HG03558 (cell line): Measurements from ENCODE around the gene FGFBP3.
"Not testable (repeated sequence)": the region's sequence is repeated elsewhere in the genome, so short reads cannot be mapped to it uniquely, and the experiment has no call there.

ENCODE experiments used
- ATAC-seq: cut with Tn5 transposase; IDR thresholded peaks from one replicate; pipeline ENCODE4 v1.9.1; 2021; ENCODE audit warnings: moderate number of reproducible peaks; ENCODE audit not compliant: unreplicated experiment; ENCODE audit errors: extremely low read depth

FGFBP3 gene

GRCh38 chr10:91907033-91907594 lies 2.2 kb downstream of the FGFBP3 start:
- no peak for ATAC-seq

DNA sequence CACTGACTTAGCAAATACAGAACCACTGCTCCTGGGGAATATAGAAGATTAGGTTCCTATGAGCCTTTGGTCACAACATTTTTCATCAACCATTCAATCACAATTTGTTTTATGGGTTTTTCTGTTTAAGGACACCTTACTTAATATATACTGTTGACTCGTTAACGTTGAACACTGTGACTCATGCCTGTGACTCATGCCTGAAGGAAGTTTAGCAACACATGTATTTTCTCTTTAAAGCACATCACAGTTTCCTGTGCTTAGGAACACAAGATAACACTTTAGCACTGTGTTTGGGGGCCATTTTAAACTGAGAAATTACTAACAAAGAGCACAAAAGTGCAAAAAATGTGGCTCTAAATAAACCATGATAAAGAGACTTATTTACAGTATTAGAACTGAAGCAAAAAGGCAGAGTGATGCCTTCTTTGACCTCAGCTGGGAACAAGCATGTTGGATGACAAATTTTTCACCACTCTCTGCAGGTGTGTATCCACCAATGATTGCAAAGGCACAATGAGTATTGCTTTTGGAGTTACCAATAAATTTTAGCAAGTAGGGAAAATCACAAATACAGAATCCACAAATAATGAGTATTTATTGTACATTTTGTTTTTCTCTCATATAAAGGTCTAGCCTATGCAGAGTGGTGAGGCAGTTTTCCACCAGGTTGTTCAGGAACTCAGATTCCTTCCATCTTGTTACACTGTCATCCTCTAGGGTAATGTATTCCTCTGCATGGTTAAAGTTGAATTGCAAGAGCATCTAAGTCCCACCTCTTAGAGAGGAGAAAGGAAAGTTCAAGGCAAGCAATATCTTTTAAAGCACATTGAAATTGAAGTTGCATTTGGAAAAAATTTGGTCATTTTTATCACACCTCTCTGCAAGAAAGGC lies 7.3 kb downstream of the FGFBP3 start:
- no peak for ATAC-seq

DNA sequence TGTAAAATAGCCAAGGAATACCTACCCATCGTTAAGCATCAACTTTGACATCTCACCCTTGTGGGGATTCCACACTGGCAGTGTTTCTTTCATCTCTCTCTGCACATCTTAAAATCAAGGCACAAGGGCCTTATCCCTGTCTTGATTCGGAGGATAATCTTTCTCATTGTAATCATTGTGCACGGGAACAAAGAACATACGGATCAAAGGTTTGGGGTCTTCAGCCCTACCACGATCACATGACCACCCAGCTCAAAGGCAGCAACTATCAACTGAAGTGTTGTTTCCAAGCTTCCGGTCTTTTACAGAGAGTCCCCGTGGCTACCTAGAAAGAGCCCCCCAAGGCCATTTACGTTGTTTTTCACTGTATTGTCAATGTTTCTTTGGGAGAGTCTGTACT lies 11.9 kb downstream of the FGFBP3 start:
- no peak for ATAC-seq

DNA sequence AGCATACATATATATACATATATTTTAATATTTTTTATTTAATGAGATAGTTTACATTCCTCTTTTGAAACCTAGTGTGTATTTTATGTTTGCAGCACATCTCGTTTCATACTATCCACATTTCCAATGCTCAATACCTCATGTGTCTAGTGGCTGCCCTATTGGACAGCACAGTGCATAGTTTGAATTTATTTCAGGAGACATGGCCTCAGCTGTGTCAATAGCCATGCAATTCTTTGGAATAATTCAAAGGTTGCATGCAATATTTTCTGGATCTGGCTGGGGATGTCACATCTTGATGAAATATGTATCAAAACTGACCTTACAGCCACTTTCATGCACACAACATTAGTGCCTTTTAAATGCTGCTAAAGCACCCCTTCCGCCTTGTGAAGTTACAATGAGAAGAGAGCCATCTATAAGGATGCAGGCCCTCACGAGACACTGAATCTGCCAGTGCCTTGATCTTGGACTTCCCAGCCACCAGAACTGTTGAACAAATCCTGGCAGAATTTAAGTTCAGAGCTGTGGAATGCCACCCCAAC lies 13.0 kb downstream of the FGFBP3 start:
- no peak for ATAC-seq

GRCh38 chr10:91894261-91894685 lies 15.0 kb downstream of the FGFBP3 start:
- not testable (repeated sequence) for ATAC-seq

DNA sequence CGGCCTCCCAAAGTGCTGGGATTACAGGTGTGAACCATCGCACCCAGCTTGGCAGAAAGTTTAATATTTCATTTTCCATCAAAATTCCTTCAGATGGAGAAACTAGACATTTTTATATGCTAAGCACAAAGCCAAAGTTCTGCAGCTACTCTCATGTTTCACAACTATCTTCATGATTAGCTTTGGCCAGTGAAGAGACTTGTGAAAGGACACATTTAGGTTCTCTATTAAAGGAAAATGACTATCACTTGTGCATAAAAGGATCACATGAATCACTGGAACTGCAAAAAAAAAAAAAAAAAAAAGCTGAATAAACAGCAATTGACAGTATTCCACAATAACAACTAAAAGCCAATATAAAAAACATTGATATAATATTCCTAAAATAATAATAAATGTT lies 16.2 kb downstream of the FGFBP3 start:
- ATAC-seq, result no peak

DNA sequence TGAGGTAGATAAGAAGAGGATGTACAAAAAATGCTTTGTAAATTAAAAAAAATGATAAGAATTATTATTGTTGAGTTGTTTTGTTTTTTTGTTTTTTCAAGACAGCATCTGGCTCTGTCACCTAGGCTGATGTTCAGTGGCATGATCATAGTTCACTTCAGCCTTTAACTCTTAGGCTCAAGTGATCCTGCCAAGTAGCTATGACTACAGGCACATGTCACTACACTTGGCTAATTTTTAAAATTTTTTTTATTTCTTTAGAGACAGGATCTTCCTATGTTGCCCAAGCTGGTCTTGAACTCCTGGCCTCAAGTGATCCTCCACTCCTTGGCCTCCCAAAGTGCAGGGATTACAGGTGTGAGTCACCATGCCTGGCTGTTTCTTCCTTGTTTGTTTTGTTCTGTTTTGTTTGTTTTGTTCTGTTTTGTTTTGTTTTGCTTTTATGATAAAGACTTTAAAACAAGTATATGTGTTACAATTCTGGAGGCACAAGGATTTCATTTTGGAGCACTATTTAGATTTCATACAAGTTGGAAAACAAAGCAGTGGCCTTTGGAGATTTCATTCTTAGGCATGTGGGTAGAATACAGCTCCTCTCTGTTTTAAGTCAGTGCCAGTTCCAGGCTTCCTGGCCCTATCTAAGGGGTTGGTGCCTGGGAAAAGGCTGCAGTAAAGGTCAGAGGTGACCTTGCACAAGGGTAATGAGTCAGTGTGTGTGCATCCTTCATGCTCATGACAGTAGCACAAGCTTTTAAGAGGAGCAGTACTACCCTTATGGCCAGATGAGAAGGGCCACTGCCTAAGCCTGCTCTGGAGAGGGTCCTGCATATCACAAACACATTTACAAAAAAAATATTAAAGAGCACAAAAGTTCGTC lies 17.9 kb downstream of the FGFBP3 start:
- ATAC-seq, result no peak

DNA sequence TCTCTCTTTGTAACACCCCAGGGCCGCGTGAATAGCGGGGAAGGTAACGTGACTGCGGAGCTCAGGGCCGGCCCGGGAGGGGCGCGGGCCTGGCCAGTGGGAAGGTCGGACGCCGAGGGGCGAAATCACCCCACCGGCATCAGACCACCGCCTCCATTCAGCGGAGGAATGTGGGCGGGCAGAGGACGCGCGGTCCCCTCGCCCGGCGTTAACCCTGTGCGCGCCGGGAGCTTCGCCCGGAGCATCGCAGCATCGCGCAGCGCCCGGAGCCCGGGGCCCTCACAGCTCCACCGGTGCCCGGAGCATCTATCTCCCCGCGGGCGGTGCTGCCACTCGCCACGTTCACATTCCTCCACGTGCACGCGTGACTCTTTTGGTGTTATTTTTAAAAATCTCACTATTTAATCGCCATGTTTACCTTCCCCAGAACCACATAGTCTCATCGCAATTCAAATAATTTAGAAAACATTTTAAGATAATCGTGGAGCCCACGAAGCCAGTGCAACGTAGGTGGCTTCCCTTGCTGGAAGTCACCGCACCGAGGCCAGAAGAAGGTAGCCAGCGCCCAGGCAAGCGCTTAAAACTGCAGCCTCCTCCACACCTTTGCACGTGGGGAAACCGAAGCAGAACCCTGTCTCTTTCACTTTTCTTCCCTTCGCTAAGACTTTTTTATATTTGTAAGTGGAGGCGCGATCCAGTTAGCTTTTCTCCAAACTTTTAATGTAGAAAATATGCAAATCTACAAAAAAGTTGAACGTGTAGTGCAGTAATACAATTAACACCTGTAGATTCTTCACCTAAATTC lies 21.8 kb downstream of the FGFBP3 start:
- no peak for ATAC-seq

GRCh38 chr10:91886954-91887271 lies 22.4 kb downstream of the FGFBP3 start:
- no peak for ATAC-seq

GRCh38 chr10:91885362-91886079 lies 23.8 kb downstream of the FGFBP3 start:
- ATAC-seq, result no peak

- no peak for ATAC-seq
Observed at GRCh38 chr10:91884536-91884935, 24.8 kb downstream of the FGFBP3 start.

DNA sequence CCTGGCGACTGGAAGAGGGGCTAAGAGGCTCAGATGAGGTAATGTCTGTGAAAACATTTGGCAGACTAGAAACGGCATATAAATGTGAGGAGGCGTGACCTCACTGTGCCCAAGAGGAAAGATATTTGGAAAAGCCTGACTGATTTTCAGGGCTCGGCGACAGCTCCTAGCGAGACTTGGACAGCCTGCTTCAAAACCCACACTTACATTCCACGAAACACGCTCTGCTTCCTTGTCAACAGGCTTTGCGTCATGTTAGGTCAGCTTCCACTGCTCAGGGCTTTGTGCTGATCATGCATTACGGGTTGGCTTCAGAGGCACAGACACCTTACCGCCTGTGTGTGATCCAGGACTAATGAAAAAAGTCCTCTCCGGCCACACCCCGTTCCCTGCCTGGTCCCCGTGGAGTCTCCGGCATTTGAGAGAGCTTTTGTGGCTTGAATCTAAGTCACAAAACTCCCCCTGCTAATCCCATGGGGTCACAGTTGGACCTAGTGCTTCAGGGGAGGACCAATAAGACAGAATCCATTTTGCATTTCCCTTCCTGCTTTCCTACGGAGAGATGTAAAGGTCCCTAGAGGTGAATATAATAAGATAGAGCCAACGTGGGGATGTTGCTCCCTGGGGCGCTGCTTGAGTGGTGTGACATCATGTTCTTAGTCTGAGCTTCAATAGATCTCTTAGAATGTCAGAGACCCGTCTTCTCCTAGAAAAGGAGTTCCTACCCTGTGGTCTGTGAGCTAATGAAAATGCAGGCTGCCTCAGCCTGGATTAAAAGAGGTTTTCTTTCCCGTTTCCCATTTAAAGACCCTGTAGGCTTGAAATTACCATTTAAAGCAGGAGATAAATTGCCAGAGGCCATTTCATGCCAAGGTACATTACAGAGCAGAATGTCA lies 25.5 kb downstream of the FGFBP3 start:
- ATAC-seq, result no peak

- ATAC-seq, result no peak
Observed at GRCh38 chr10:91880310-91880709, 29.0 kb downstream of the FGFBP3 start.

DNA sequence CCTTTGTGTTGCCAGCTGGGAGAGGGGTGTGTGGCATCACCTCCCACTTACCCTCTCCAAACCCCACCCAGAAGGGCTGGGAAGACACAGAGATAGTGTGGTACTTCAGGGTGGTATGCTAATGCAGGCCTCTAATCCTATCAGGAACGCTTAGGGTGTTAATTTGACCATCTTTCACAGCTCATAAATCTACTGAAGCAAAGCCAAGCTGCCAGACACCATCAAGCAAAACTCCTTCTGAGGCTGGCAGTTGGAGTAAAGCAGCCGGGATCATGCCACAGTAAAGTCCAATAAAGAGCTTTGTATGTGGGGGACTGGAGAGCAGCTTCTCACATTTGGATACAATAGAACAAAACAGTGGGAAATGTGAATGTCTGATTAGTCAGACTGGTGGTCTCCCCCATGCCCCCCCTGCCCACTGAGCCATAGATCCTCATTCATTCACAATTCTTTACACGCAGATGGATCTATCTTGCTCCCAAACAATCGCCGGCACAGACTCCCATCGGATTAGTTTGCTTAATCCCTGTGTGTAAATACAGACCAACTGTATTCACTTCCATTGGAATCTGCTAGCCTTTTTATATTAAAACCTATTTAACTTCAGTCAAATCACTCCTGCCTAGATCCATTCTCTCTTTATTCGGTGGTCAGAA lies 29.6 kb downstream of the FGFBP3 start:
- no peak for ATAC-seq

- ATAC-seq, result no peak
Observed at GRCh38 chr10:91875779-91876178, 33.5 kb downstream of the FGFBP3 start.

GRCh38 chr10:91875156-91875555 lies 34.1 kb downstream of the FGFBP3 start:
- ATAC-seq, result no peak

- no peak for ATAC-seq
Observed at GRCh38 chr10:91865562-91866081, 43.7 kb downstream of the FGFBP3 start.

GRCh38 chr10:91864744-91865143 lies 44.5 kb downstream of the FGFBP3 start:
- ATAC-seq, result no peak
